ENCODE data around the gene PRKN. TPM values are rescaled to one million over a fixed set of nuclear protein-coding genes. Genes with fewer than 3 reads are reported as not detected.

Gene PRKN
- total RNA-seq, 4 donors from 2014 or later, result 4.4 to 669 (median 10.5) TPM

GRCh38 chr6:161668665-161669064, 1058.9 kb downstream of the PRKN start:
- Histone ChIP-seq H3K9me3 (no peaks in the 10 kb centered on the region), H3K27ac (no peak overlapping the region), H3K4me1 (no peaks in the 10 kb centered on the region), H3K36me3 (no peaks in the 10 kb centered on the region), H3K4me3 (no peak overlapping the region), H3K27me3 (no peaks in the 10 kb centered on the region)
- TF ChIP-seq CTCF (IDR thresholded peaks at IDR 0.05) (no peak), POLR2A (IDR thresholded peaks at IDR 0.05) (no peak)
- DNase-seq, result no peak

GRCh38 chr6:161667957-161668356, 1059.6 kb downstream of the PRKN start:
- Histone ChIP-seq H3K36me3 (no peaks in the 10 kb centered on the region), H3K4me3 (no peak overlapping the region), H3K27me3 (no peaks in the 10 kb centered on the region), H3K9me3 (no peaks in the 10 kb centered on the region), H3K4me1 (no peaks in the 10 kb centered on the region), H3K27ac (no peak overlapping the region)
- no peak for TF ChIP-seq CTCF (IDR thresholded peaks at IDR 0.05)
- TF ChIP-seq POLR2A (IDR thresholded peaks at IDR 0.05), result no peak
- no peak for DNase-seq

- H3K9me3 ChIP-seq, result no peaks in the 10 kb centered on the region
- H3K27ac ChIP-seq, result no peak overlapping the region
- DNase-seq, result no peak
- no peaks in the 10 kb centered on the region for H3K36me3 ChIP-seq
- H3K4me3 ChIP-seq, result no peak overlapping the region
- no peaks in the 10 kb centered on the region for H3K4me1 ChIP-seq
- H3K27me3 ChIP-seq, result no peaks in the 10 kb centered on the region
- TF ChIP-seq POLR2A (IDR thresholded peaks at IDR 0.05) (no peak), CTCF (IDR thresholded peaks at IDR 0.05) (no peak)
These were observed 1063.9 kb downstream of the PRKN start for GRCh38 chr6:161663682-161664081.

- DNase-seq, result no peak
- Histone ChIP-seq H3K36me3 (no peaks in the 10 kb centered on the region), H3K9me3 (no peaks in the 10 kb centered on the region), H3K4me3 (no peak overlapping the region), H3K27ac (no peak overlapping the region), H3K4me1 (no peaks in the 10 kb centered on the region), H3K27me3 (no peaks in the 10 kb centered on the region)
- TF ChIP-seq POLR2A (IDR thresholded peaks at IDR 0.05) (no peak), CTCF (IDR thresholded peaks at IDR 0.05) (no peak)
These were observed 1066.6 kb downstream of the PRKN start for GRCh38 chr6:161660666-161661571.

GRCh38 chr6:161658211-161658610, 1069.4 kb downstream of the PRKN start:
- TF ChIP-seq CTCF (IDR thresholded peaks at IDR 0.05), result no peak
- TF ChIP-seq POLR2A (IDR thresholded peaks at IDR 0.05), result no peak

More at GRCh38 chr6:161658211-161658610, 1069.4 kb downstream of the PRKN start:
- no peak overlapping the region for H3K4me3 ChIP-seq
- H3K4me1 ChIP-seq, result no peaks in the 10 kb centered on the region
- H3K9me3 ChIP-seq, result no peaks in the 10 kb centered on the region
- H3K27me3 ChIP-seq, result no peaks in the 10 kb centered on the region
- DNase-seq, result no peak
- no peaks in the 10 kb centered on the region for H3K36me3 ChIP-seq
- no peak overlapping the region for H3K27ac ChIP-seq
